Naive thymus-derived CD8-positive, alpha-beta T cell (primary cell): Measurements from ENCODE around the gene PPFIA4. TPM values are rescaled to one million over a fixed set of nuclear protein-coding genes. Genes with fewer than 3 reads are reported as not detected.
A peak's percentile ranks its signal among the peaks of the same experiment; 100 is the strongest.

Experiments
- ATAC-seq, 2 donors: fragments of 150-1000 bp; cut with Tn5 transposase in 1 of 2; sonication (Bioruptor Pico), chemical (Tn5 transposase) in 1 of 2; 1 replicate in 1 of 2; 2 replicates in 1 of 2; pipeline ENCODE4 v1.10.0; 2021; ENCODE audit warnings: mild to moderate bottlenecking in 2 of 2, moderate library complexity in 2 of 2
- POLR2A ChIA-PET: fragments of 350-600 bp; sonication (Branson Sonifier 250); formaldehyde crosslinking; loops from one replicate; lab custom pipeline; 2021; ENCODE audit warnings: antibody characterized with exemption; lab: Charles Lee
- DNase-seq, 10 donors: peaks; one replicate each; pipeline versions ENCODE4 v3.0.0 to v3.0.0-alpha.2; 2020 to 2022
- H3K27ac Mint-ChIP-seq, 10 donors: one replicate each; pipeline ENCODE4 v1.8.0; 2020 to 2022; ENCODE audit warnings: mild to moderate bottlenecking in 10 of 10, mixed read lengths in 10 of 10, moderate library complexity in 4 of 10, inconsistent platforms in 1 of 10
- H3K27me3 Mint-ChIP-seq, 5 donors: one replicate each; pipeline ENCODE4 v1.8.0; 2021 to 2022; ENCODE audit warnings: mixed read lengths in 5 of 5
- H3K36me3 Mint-ChIP-seq, 3 donors: one replicate each; pipeline ENCODE4 v1.8.0; 2020 to 2022; ENCODE audit warnings: mixed read lengths in 3 of 3, mild to moderate bottlenecking in 2 of 3, inconsistent platforms in 1 of 3
- H3K4me1 Mint-ChIP-seq, 4 donors: one replicate each; pipeline ENCODE4 v1.8.0; 2021 to 2022; ENCODE audit warnings: mixed read lengths in 4 of 4
- H3K4me3 Mint-ChIP-seq, 10 donors: one replicate each; pipeline ENCODE4 v1.8.0; 2020 to 2022; ENCODE audit warnings: mild to moderate bottlenecking in 10 of 10, mixed read lengths in 10 of 10, moderate library complexity in 6 of 10, inconsistent platforms in 1 of 10
- H3K9me3 Mint-ChIP-seq, 9 donors: one replicate each; pipeline ENCODE4 v1.8.0; 2020 to 2022; ENCODE audit warnings: mixed read lengths in 9 of 9, mild to moderate bottlenecking in 3 of 9, inconsistent platforms in 1 of 9, moderate library complexity in 1 of 9
- polyA plus RNA-seq, 3 donors: library from polyadenylated mRNA; unstranded; fragments of 300-500 nt; fragmentation: Illumina TruSeq; gene quantifications; one replicate each; pipeline ENCODE4 v1.2.3, GENCODE V29; 2021
- total RNA-seq, 8 experiments: library from RNA in 2 of 8; stranded (reverse) in 2 of 8; gene quantifications; one replicate each; pipeline ENCODE4 v1.2.3 and lab custom pipeline; 2021 to 2026

Gene PPFIA4
- total and polyA plus RNA-seq, 5 experiments from 2014 or later = 0.18 to 1.6 (median 1.4) TPM; not detected in 2

DNA sequence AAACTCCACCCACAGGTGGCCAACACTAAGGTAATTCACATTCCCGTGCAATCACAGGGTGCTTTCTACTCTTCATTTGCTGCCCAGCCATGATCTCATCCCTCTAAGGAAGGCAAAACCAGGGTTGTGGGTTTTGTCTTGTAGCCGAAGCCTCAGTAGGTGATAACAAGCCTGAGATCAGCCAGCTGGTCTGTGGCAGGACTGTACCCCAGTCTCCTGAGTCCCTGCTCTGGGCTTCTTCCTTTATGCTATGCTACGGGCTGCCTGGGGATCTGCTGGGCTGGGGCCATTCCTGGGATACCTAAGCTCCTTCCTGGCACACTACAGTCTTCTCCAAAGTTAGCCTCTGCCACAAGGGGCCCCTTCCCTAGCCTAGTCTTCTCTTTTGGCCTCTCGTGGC, 9.8 kb downstream of the PPFIA4 start:
- no peak for DNase-seq
- no peaks in the 10 kb centered on the region for H3K36me3 Mint-ChIP-seq

DNA sequence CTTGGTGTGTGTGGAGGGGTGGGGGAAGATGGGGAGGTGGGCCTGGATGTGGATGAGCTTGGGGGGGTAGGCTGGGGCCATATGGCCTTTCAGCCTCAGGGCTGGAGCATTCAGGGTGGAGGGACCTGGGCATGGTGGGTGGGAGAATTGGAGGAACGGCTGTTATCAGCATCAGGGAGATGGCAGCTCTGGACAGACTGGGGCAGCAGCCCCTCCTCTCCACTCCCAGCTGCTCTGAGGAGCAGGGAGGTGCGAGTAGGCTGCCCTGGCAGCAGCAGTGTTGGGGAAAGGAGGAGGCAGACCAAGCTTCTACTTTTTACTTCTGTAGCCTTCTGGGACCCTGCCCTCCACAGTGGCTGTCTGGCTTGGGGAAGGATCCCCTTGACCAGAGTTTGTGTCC, 10.2 kb downstream of the PPFIA4 start:
- Mint-ChIP-seq H3K9me3 (no peaks in the 10 kb centered on the region), H3K27ac (no peak overlapping the region), H3K4me3 (no peak overlapping the region), H3K36me3 (no peaks in the 10 kb centered on the region), H3K4me1 (peaks cover 4 to 8% (median 4%) of the 10 kb centered on the region in 4 donors), H3K27me3 (peaks cover 4 to 11% (median 6%) of the 10 kb centered on the region in 5 donors)
- ATAC-seq (no peak), DNase-seq (no peak)
- POLR2A ChIA-PET = no interaction called here

More for the DNA sequence above, 9.8 kb downstream of the PPFIA4 start:
- H3K4me3 Mint-ChIP-seq = no peak overlapping the region
- POLR2A ChIA-PET = no interaction called here
- peaks cover 4 to 8% (median 5%) of the 10 kb centered on the region in 4 donors for H3K4me1 Mint-ChIP-seq
- no peak for ATAC-seq
- H3K27ac Mint-ChIP-seq = no peak overlapping the region
- H3K27me3 Mint-ChIP-seq = peaks cover 4 to 11% (median 7%) of the 10 kb centered on the region in 5 donors
- H3K9me3 Mint-ChIP-seq = no peaks in the 10 kb centered on the region

DNA sequence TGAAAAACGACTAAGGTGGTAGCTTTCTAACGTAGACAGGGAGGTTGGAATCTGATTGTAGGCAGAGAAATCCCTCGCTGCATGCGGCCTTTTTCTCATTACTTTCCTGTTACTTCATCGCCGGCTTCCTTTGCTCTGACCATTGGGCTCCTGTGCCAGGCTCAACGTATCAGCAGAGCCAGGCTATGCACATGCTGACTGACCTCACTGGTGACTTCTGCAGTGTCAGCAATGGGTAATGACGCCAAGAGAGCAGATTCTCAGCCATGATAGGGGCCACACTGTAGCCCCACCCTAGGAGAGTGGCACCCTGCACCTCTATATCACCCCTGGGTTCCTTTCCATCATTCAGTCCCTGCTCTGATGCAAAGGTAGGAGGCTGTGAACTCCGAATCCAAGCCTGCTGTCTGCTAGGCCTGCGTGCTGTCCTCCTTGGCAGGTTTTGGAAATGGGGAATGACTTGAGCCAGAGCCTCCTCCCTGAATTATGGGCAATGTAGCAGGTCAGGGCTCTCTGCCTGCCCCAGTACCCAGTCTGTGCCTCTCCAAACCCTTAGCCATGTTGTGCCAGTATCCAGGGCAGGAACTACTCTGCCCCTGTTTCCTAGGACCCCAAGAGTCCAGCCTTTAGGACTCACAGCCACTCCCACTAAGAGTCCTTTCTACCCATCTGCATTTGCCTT, 11.4 kb downstream of the PPFIA4 start:
- DNase-seq (no peak), ATAC-seq (no peak)
- no peak overlapping the region for H3K4me3 Mint-ChIP-seq
- POLR2A ChIA-PET = no interaction called here
- H3K4me1 Mint-ChIP-seq = peaks cover 4 to 8% (median 4%) of the 10 kb centered on the region in 4 donors
- H3K36me3 Mint-ChIP-seq = no peaks in the 10 kb centered on the region
- peaks cover 4 to 11% (median 6%) of the 10 kb centered on the region in 5 donors for H3K27me3 Mint-ChIP-seq
- H3K27ac Mint-ChIP-seq = peak overlapping the region in 1 of 10 donors; percentile 30
- no peaks in the 10 kb centered on the region for H3K9me3 Mint-ChIP-seq

DNA sequence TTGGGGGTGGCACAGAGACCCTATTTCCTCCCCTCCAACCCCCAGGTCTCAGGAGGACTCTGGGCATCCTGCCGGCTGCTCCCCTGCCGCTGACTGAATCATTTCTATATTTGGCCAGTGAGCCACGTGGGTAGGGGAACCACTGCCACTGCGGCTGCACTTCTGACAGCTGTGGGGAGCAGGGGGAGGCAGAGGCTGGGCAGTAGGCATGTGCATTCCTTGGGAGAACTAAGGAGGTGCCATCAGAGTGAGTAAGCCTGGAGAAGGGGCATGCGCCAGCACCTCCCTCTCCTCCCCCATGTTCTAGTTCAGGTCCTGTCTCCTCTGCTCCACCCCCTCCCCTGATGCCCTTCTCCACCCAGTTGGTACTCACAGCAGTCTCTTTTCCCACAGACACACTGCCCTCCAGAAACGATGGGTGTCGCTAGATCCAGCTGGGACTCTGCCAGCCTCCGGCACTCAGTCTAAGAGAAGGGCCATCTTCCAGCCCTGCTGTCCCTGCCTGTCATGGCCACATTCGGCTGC, 12.0 kb downstream of the PPFIA4 start:
- H3K9me3 Mint-ChIP-seq = no peaks in the 10 kb centered on the region
- POLR2A ChIA-PET = no interaction called here
- no peak overlapping the region for H3K4me3 Mint-ChIP-seq
- ATAC-seq (no peak), DNase-seq (no peak)
- H3K36me3 Mint-ChIP-seq = no peaks in the 10 kb centered on the region
- peaks cover 4 to 11% (median 6%) of the 10 kb centered on the region in 5 donors for H3K27me3 Mint-ChIP-seq
- no peak overlapping the region for H3K27ac Mint-ChIP-seq
- H3K4me1 Mint-ChIP-seq = peaks cover 4 to 8% (median 4%) of the 10 kb centered on the region in 4 donors

DNA sequence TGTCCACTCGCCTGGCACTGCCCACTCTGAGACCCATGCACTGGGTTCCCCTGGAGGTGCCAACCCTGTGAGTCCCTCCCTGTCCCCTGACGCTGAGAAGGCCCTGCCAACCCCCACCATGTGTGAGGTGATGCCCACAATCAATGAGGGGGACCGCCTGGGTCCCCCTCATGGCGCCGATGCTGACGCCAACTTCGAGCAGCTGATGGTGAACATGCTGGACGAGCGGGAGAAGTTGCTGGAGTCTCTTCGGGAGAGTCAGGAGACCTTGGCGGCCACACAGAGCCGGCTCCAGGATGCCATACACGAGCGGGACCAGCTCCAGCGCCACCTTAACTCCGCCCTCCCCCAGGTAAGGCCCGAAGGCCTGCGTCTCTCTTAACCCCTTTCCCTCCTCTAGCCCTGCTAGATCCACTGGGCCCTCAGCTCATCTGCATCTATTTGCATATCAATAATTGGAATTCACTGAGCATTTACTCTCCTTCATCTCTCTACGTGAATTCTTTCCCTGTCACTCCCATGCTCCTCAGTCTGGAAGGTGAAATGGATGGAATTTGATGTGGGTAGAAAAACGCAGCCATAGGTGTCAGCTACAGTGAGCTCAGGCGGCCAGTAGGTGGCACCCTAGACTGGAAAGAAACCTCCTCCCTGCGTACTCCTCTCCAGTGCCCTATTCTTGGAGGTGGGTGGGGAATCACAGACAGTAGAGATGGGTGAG, 12.8 kb downstream of the PPFIA4 start:
- peak; percentile 32 to 80 (median 54) for DNase-seq
- peaks cover 4 to 8% (median 4%) of the 10 kb centered on the region in 4 donors for H3K4me1 Mint-ChIP-seq
- POLR2A ChIA-PET = no interaction called here
- no peak overlapping the region for H3K4me3 Mint-ChIP-seq
- peak; percentile 91 to 99 for ATAC-seq
- H3K27ac Mint-ChIP-seq = no peak overlapping the region
- H3K27me3 Mint-ChIP-seq = peaks cover 4 to 11% (median 6%) of the 10 kb centered on the region in 5 donors
- no peaks in the 10 kb centered on the region for H3K9me3 Mint-ChIP-seq
- H3K36me3 Mint-ChIP-seq = no peaks in the 10 kb centered on the region

DNA sequence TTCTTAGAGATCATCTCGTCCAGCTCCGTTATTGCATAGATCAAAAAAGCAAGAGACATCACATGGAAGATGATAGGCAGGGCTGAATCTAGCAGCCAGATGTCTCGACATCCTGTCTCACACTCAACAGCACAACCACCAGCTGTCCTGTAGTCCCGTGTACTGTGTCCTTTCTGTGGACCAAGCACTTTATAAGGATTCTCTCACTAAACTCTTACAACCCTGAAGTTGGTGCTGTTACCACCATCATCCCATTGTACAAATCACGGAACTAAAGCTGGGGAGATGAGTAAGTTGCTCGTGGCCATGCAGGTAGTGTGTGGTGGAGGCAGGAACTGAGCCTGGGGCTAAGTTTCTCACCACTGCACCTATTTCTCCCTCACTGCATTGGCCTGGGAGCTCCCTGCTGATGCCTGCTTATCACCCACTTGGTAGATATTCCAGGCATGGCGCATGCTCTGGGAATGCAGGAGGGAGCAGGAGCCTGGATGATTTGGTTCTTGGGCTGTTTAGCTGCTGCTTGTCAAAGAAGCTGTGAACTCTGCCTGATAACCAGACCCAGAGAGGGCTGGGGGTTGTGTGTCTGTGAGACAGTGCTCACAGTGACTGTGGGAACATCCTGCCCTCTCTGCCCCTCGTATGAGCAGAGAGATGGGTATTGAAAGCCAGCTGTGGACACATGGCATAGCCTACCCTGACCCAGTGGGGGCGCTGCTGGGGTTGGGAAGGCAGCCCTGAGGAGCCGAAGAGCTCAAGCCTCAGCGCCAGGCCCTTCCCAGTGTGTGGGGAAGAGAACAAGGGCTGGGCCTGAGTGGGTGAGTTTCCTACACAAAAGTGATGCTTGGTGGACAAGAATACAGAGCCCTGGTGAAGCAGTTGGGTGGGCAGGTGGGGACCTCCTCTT, 13.6 kb downstream of the PPFIA4 start:
- no peak for ATAC-seq
- POLR2A ChIA-PET = no interaction called here
- H3K4me3 Mint-ChIP-seq = no peak overlapping the region
- no peaks in the 10 kb centered on the region for H3K9me3 Mint-ChIP-seq
- H3K27ac Mint-ChIP-seq = no peak overlapping the region
- peak in 1 of 10 donors; percentile 27 for DNase-seq
- H3K27me3 Mint-ChIP-seq = peaks cover 4 to 19% (median 6%) of the 10 kb centered on the region in 5 donors
- H3K36me3 Mint-ChIP-seq = no peaks in the 10 kb centered on the region
- peaks cover 4 to 8% (median 4%) of the 10 kb centered on the region in 4 donors for H3K4me1 Mint-ChIP-seq

DNA sequence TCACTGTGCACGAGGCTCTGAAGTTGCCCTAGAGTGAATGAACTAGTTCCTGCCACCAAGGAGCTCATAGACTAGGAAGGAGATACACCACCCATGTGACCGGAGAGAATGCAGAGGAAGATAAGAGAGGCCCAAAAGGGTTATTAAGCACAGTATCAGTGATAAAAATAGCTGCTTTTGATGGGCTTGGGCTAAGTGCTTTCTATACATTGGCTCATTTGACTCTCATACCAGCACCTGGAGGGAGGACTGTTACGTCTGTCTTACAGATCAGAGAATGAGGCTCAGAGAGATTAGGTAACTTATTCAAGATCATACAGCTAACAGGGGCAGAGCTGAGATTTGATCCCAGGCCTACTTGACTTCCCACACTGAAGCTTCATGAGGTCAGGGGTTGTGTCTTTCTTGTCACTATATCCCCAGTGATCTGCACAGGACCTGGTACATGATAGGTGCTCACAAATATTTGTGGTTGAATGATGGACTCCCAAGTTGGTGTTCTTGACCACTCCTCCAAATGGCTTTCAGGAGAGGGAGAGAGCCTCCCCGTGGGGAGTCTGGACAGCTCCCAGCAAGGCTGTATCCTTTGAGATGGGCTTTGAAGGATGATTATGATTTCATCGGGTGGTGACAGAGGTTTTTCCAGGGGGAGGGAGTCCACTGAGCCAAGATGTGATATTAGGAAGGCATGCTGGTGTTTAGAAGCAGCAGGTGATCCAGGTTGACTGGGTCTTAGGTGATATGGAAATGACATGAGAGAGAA, 14.4 kb downstream of the PPFIA4 start:
- no peak overlapping the region for H3K27ac Mint-ChIP-seq
- no peaks in the 10 kb centered on the region for H3K36me3 Mint-ChIP-seq
- H3K9me3 Mint-ChIP-seq = no peaks in the 10 kb centered on the region
- H3K4me3 Mint-ChIP-seq = no peak overlapping the region
- POLR2A ChIA-PET = no interaction called here
- ATAC-seq (no peak), DNase-seq (peak in 1 of 10 donors; percentile 11)
- peaks cover 4 to 8% (median 5%) of the 10 kb centered on the region in 4 donors for H3K4me1 Mint-ChIP-seq
- peaks cover 4 to 21% (median 6%) of the 10 kb centered on the region in 5 donors for H3K27me3 Mint-ChIP-seq

DNA sequence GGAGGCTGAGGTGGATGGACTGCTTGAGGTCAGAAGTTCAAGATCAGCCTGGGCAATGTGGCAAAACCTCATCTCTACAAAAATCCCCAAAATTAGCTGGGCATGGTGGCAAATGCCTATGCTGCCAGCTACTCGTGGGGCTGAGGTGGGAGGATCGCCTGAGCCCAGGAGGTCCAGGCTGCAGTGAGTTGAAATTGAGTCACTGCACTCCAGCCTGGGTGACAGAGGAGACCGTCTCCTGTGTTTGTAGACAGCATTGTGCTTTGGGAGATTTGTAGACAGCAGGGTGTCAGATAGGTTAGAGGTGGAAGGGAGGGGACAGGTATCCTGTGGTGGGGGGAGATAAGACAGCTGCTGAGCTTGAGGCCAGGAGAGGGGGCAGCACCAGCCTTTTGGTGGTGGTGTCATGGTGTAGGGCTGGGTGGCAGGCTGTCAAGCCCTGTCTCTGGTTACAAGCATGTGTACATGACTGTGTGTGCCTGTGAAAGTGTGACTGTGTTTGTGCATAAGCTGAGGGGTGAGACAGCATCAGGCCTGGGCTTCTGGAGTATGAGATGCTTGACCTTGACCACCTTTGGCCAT, 15.2 kb downstream of the PPFIA4 start:
- peak in 1 of 10 donors; percentile 27 for DNase-seq
- peak overlapping the region in 2 of 10 donors; percentile 13 to 41 for H3K27ac Mint-ChIP-seq
- no peak overlapping the region for H3K4me3 Mint-ChIP-seq
- H3K9me3 Mint-ChIP-seq = no peaks in the 10 kb centered on the region
- peaks cover 4 to 8% (median 5%) of the 10 kb centered on the region in 4 donors for H3K4me1 Mint-ChIP-seq
- POLR2A ChIA-PET = no interaction called here
- H3K36me3 Mint-ChIP-seq = no peaks in the 10 kb centered on the region
- H3K27me3 Mint-ChIP-seq = peaks cover 4 to 21% (median 6%) of the 10 kb centered on the region in 5 donors
- ATAC-seq = no peak

DNA sequence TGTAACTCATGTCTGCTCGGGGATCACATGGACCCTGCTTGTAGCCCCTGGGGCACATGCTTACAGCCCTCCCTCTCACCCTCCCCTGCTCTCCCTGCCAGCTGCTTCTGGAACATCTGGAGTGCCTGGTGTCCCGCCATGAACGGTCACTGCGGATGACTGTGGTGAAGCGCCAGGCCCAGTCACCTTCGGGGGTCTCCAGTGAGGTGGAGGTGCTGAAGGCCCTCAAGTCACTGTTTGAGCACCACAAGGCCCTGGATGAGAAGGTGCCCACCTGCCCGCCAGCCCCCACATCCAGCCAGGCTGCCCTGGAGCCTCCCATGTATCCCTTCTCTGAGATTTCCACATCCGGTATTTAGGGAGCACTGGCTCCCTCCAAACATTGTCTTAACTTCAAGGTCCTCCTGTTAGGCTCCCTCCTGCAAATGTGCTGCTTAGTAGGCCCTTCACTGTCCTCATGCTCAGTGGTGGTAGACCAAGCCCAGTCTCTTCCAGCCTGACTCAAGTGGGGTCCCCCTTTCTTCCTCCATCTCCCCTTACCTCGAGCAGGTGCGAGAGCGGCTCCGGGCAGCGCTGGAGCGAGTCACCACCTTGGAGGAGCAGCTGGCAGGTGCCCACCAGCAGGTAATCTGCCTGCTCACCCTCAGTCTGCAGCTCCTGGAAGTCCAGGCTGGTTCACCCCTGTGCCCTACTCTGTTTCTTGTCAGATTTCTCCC, 17.7 kb downstream of the PPFIA4 start:
- POLR2A ChIA-PET = interaction anchor here (0.5 kb wide), 1 partner anchor 1114 kb away, joined by 5 read pairs; no protein-coding TSS in a partner anchor
- H3K27me3 Mint-ChIP-seq = peaks cover 4 to 28% (median 7%) of the 10 kb centered on the region in 5 donors
- DNase-seq = peak in 1 of 10 donors; percentile 58
- no peak for ATAC-seq
- no peak overlapping the region for H3K27ac Mint-ChIP-seq
- H3K9me3 Mint-ChIP-seq = no peaks in the 10 kb centered on the region
- peaks cover 4 to 7% (median 5%) of the 10 kb centered on the region in 4 donors for H3K4me1 Mint-ChIP-seq
- no peaks in the 10 kb centered on the region for H3K36me3 Mint-ChIP-seq
- no peak overlapping the region for H3K4me3 Mint-ChIP-seq

DNA sequence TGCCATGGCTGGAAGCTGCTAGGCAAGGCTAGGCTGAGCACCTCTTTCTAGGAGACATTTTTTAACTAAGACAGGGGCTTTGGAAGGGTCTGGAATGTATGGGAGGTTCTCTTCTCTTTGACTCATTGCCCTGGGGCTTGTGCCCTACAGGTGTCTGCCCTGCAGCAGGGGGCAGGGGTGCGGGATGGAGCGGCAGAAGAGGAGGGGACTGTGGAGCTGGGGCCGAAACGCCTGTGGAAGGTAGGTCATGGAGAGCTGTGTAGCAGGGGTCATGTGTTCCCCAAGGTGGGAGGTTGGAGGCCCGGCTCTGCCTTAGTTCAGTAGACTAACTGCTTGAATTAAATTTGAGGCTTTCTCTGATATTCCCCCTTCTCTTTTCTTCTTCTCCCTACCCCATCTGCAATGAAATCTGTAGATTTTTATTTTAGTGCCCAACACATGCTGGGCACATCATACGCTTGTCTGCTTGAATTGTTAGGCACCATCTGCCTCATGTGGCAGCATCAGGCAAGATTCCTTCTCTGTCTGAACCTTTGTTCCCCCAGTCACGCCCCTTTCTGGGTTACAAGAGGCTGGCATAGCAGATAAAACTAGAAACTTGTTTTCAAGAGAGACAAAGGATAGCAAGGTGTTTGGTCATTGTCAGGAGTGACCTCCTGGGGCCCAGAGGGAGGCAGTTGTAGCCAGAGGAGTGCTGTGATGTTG, 18.4 kb downstream of the PPFIA4 start:
- Mint-ChIP-seq H3K4me1 (peaks cover 0 to 2% (median 0%) of the 10 kb centered on the region in 4 donors), H3K9me3 (no peaks in the 10 kb centered on the region)

More for the DNA sequence above, 18.4 kb downstream of the PPFIA4 start:
- no peak for ATAC-seq
- Mint-ChIP-seq H3K4me3 (no peak overlapping the region), H3K27me3 (peaks cover 0 to 21% (median 4%) of the 10 kb centered on the region in 5 donors), H3K36me3 (no peaks in the 10 kb centered on the region), H3K27ac (no peak overlapping the region)
- peak in 1 of 10 donors; percentile 19 for DNase-seq
- POLR2A ChIA-PET = no interaction called here
